Measurements from ENCODE around the gene NTRK1.

Gene NTRK1

GRCh38 chr1:156883919-156884318, 23.3 kb downstream of the NTRK1 start:
- DNase-seq = no peak

GRCh38 chr1:156884560-156885184, 24.0 kb downstream of the NTRK1 start:
- no peak for DNase-seq

GRCh38 chr1:156885314-156885713, 24.6 kb downstream of the NTRK1 start:
- no peak for DNase-seq

GRCh38 chr1:156885880-156886355, 25.3 kb downstream of the NTRK1 start:
- no peak for DNase-seq

- no peak for DNase-seq
These were observed 26.1 kb downstream of the NTRK1 start for GRCh38 chr1:156886583-156887281.

GRCh38 chr1:156887317-156887716, 26.7 kb downstream of the NTRK1 start:
- no peak for DNase-seq

GRCh38 chr1:156887734-156888133, 27.1 kb downstream of the NTRK1 start:
- DNase-seq = no peak

- DNase-seq = peak; percentile 80
These were observed 29.3 kb downstream of the NTRK1 start for GRCh38 chr1:156889802-156890580.

- peak; percentile 94 for DNase-seq
These were observed 31.8 kb downstream of the NTRK1 start for GRCh38 chr1:156892190-156893047.

- DNase-seq = peak; percentile 87
These were observed 32.6 kb downstream of the NTRK1 start, which contains the start of gene PEAR1 for GRCh38 chr1:156893048-156893953. Gene PEAR1, plus strand, starts transcription at chr1:156893718. Its CDS starts 10,209 bp downstream, at chr1:156903927.

GRCh38 chr1:156894001-156894400, 33.3 kb downstream of the NTRK1 start:
- no peak for DNase-seq

- peak; percentile 46 for DNase-seq
These were observed 34.2 kb downstream of the NTRK1 start for GRCh38 chr1:156894711-156895454.

GRCh38 chr1:156895455-156895812, 34.8 kb downstream of the NTRK1 start:
- no peak for DNase-seq

- DNase-seq = peak; percentile 25
These were observed 35.3 kb downstream of the NTRK1 start for GRCh38 chr1:156895927-156896326.

- peak; percentile 13 for DNase-seq
These were observed 35.9 kb downstream of the NTRK1 start for GRCh38 chr1:156896490-156897033.

GRCh38 chr1:156897078-156897825, 36.6 kb downstream of the NTRK1 start:
- peak; percentile 18 for DNase-seq

- peak; percentile 83 for DNase-seq
These were observed 37.5 kb downstream of the NTRK1 start for GRCh38 chr1:156898161-156898566.

GRCh38 chr1:156898971-156899664, 38.5 kb downstream of the NTRK1 start:
- no peak for DNase-seq
